HepG2 (cell line): ENCODE measurements around the gene HPD. TPM values are rescaled to one million over a fixed set of nuclear protein-coding genes. Genes with fewer than 3 reads are reported as not detected.
A peak's percentile ranks its signal among the peaks of the same experiment; 100 is the strongest.

ENCODE experiments used
- CREB1 ChIP-seq, 2 experiments: fragments of 450-650 bp in 1 of 2; IDR thresholded peaks; 2 replicates each; pipeline ENCODE4 v1.6.1; 2016 to 2017; ENCODE audit warnings: control low read depth in 1 of 2, mild to moderate bottlenecking in 1 of 2, missing compliant biosample characterization in 1 of 2, missing genetic modification characterization in 1 of 2
- KAT8 ChIP-seq: IDR thresholded peaks from 2 replicates; pipeline ENCODE4 v1.6.1; 2016; ENCODE audit warnings: missing genetic modification reagents, missing compliant biosample characterization
- NCOA2 ChIP-seq: sonication (generic); formaldehyde crosslinking; IDR thresholded peaks from 2 replicates; pipeline ENCODE4 v1.8.0; 2022; ENCODE audit warnings: inconsistent platforms
- NFE2 ChIP-seq: sonication (generic); formaldehyde crosslinking; IDR thresholded peaks from 2 replicates; pipeline ENCODE4 v1.4.0; 2020; ENCODE audit warnings: missing genetic modification reagents
- NFKBIZ ChIP-seq: IDR thresholded peaks from 2 replicates; pipeline ENCODE4 v1.6.1; 2018; ENCODE audit warnings: missing genetic modification reagents, missing compliant biosample characterization
- PHB2 ChIP-seq: fragments of 450-650 bp; IDR thresholded peaks from 2 replicates; pipeline ENCODE4 v1.6.1; 2018; ENCODE audit not compliant: partially characterized antibody
- PRPF4 ChIP-seq: fragments of 200-400 bp; formaldehyde crosslinking; IDR thresholded peaks from 2 replicates; pipeline ENCODE4 v1.6.1; 2016; ENCODE audit warnings: low read length, low read depth; ENCODE audit not compliant: poor library complexity, severe bottlenecking
- RERE ChIP-seq: IDR thresholded peaks from 2 replicates; pipeline ENCODE4 v1.6.1; 2016; ENCODE audit warnings: low read depth, missing genetic modification reagents, missing compliant biosample characterization
- SALL2 ChIP-seq: sonication (generic); formaldehyde crosslinking; IDR thresholded peaks from 2 replicates; pipeline ENCODE4 v1.8.1; 2023; ENCODE audit warnings: mild to moderate bottlenecking, missing genetic modification reagents, inconsistent platforms
- TGIF2 ChIP-seq: IDR thresholded peaks from 2 replicates; pipeline ENCODE4 v1.6.1; 2016; ENCODE audit warnings: control low read depth, missing compliant biosample characterization
- XBP1 ChIP-seq: sonication (generic); formaldehyde crosslinking; IDR thresholded peaks from 2 replicates; pipeline ENCODE4 v1.5.0; 2020; ENCODE audit warnings: missing genetic modification reagents
- ZBTB33 ChIP-seq: sonication (generic); formaldehyde crosslinking; IDR thresholded peaks from 2 replicates; pipeline ENCODE4 v1.4.0; 2020; ENCODE audit warnings: missing genetic modification reagents
- ZFY ChIP-seq: sonication (generic); formaldehyde crosslinking; IDR thresholded peaks from 2 replicates; pipeline ENCODE4 v1.4.0; 2020; ENCODE audit warnings: missing genetic modification reagents
- ZFYVE20 ChIP-seq: sonication (generic); formaldehyde crosslinking; IDR thresholded peaks from 2 replicates; pipeline ENCODE4 v1.8.0; 2023; ENCODE audit warnings: low read depth, mild to moderate bottlenecking, moderate library complexity, missing genetic modification reagents, borderline replicate concordance
- ZNF30 ChIP-seq: sonication (generic); formaldehyde crosslinking; IDR thresholded peaks from 2 replicates; pipeline ENCODE4 v1.5.0; 2020; ENCODE audit warnings: mild to moderate bottlenecking, missing genetic modification reagents
- ZNF326 ChIP-seq: sonication (generic); formaldehyde crosslinking; IDR thresholded peaks from 2 replicates; pipeline ENCODE4 v1.4.0; 2020; ENCODE audit warnings: missing genetic modification reagents, borderline replicate concordance
- ZNF354B ChIP-seq: sonication (generic); formaldehyde crosslinking; IDR thresholded peaks from 2 replicates; pipeline ENCODE4 v1.8.0; 2022; ENCODE audit warnings: mild to moderate bottlenecking, missing genetic modification reagents
- ZNF567 ChIP-seq: sonication (generic); formaldehyde crosslinking; IDR thresholded peaks from 2 replicates; pipeline ENCODE4 v1.8.1; 2023; ENCODE audit warnings: mild to moderate bottlenecking, missing genetic modification reagents, borderline replicate concordance
- ZNF597 ChIP-seq: sonication (generic); formaldehyde crosslinking; IDR thresholded peaks from 2 replicates; pipeline ENCODE4 v1.5.0; 2020; ENCODE audit warnings: missing genetic modification reagents
- ZNF777 ChIP-seq: sonication (generic); formaldehyde crosslinking; IDR thresholded peaks from 2 replicates; pipeline ENCODE4 v1.4.0; 2020; ENCODE audit warnings: missing genetic modification reagents
- ZNF83 ChIP-seq: sonication (generic); formaldehyde crosslinking; IDR thresholded peaks from 2 replicates; pipeline ENCODE4 v1.4.0; 2020; ENCODE audit warnings: missing genetic modification reagents, mild to moderate bottlenecking, borderline replicate concordance
- ZSCAN12 ChIP-seq: sonication (generic); formaldehyde crosslinking; IDR thresholded peaks from 2 replicates; pipeline ENCODE4 v1.9.0; 2021; ENCODE audit warnings: mild to moderate bottlenecking, missing genetic modification reagents
- polyA plus RNA-seq, 8 experiments: library from polyadenylated mRNA; depleted of rRNA in 3 of 8; stranded (reverse) in 7 of 8; unstranded in 1 of 8; fragments of >200 nt; fragmentation: Illumina TruSeq in 4 of 8; extraction: Trizol in 4 of 8; gene quantifications; 2 replicates each; pipeline versions ENCODE4 v1.2.1 to v1.2.3, GENCODE V29; 2011 to 2016; ENCODE audit warnings: low read depth in 4 of 8, missing spikeins in 1 of 8, mixed read lengths in 1 of 8; ENCODE audit not compliant: insufficient read depth in 1 of 8
- total RNA-seq, 5 experiments: library from RNA; depleted of rRNA; stranded (reverse); fragments of >200 nt; fragmentation: Illumina TruSeq; extraction: Trizol; gene quantifications; 2 replicates each; pipeline ENCODE4 v1.2.3, GENCODE V29; 2016; ENCODE audit warnings: low read depth in 1 of 5

Gene HPD
- total and polyA plus RNA-seq, 2 of the 13 experiments (the other 11 are each of a cell fraction or from before 2014, with no cell fraction given), result 120 to 195 TPM

GRCh38 chr12:121857322-121858246, 1.1 kb downstream of the HPD start (continued):
- TF ChIP-seq ZNF83 (CRISPR knock-in tag) (no peak; the same call in 1 of the 2 replicates), PHB2 (no peak), TGIF2 (CRISPR knock-in tag) (no peak), ZNF30 (CRISPR knock-in tag) (no peak), ZNF597 (no peak), ZNF777 (CRISPR knock-in tag) (no peak; the same call in 1 of the 2 replicates), ZFYVE20 (no peak), KAT8 (CRISPR knock-in tag) (peak; percentile 65; the same call in 1 of the 2 replicates), RERE (CRISPR knock-in tag) (no peak), ZNF326 (CRISPR knock-in tag) (no peak), ZNF567 (0 out of 2 replicates have a peak, but pooled peaks have one; percentile 33), ZNF354B (no peak), PRPF4 (no peak), NFE2 (CRISPR knock-in tag) (no peak), ZSCAN12 (CRISPR knock-in tag) (no peak), ZBTB33 (CRISPR knock-in tag) (no peak; the same call in 1 of the 2 replicates), NFKBIZ (peak; percentile 58; the same call in 1 of the 2 replicates), NCOA2 (CRISPR knock-in tag) (peak; percentile 71), ZFY (no peak), SALL2 (no peak), CREB1 (IDR thresholded peaks at IDR 0.05) (peak; percentile 75), CREB1 (CRISPR knock-in tag; IDR thresholded peaks at IDR 0.05) (peak; percentile 60; the same call in 1 of the 2 replicates), XBP1 (no peak)
